Inferior parietal cortex (tissue), 1 donor: ENCODE data around the gene ZCCHC3.

ENCODE experiments used
- DNase-seq: peaks from one replicate; pipeline ENCODE4 v3.0.0-alpha.2; 2016; ENCODE audit errors: extremely low spot score

The ZCCHC3 gene

DNA sequence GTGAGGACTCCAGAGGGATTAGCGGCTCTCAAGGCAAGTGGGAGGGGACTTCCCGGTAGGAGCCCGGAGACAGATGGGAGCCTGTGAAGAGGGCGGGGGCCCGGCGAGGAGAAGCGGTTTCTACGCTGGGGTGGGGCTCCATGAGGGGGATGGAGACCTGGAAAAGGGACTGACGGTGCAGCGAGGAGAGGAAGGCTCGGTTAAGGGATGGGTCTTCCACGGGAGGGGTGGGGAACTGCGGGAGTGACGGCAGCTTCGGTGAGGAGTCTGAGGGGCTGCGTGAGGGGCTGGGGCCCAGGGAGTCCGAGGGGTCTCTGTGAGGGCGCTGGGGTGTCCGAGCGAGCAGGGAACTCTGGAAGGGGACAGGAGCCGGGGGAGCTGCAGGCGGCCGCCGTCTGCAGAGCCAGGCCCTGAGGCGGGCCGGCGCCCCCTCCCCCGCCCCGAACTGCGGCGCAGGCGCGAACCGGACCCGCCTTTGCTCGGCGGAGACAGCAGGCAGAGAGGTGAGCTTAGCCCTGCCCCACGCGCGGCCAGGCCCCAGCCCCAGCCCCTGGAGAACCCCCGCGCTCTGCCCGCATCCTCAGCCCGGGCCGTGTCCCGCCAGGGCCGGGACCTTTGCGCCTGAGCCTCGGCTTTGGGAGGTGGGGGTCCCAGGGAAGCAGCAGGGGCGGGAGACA lies 49.4 kb downstream of the ZCCHC3 start, which contains the start of gene NRSN2:
NRSN2 (plus strand) TSS at position 472 of the 677 bp plus-strand sequence. CDS start 2,533 bp downstream, outside the sequence.
- peak; percentile 48 for DNase-seq

DNA sequence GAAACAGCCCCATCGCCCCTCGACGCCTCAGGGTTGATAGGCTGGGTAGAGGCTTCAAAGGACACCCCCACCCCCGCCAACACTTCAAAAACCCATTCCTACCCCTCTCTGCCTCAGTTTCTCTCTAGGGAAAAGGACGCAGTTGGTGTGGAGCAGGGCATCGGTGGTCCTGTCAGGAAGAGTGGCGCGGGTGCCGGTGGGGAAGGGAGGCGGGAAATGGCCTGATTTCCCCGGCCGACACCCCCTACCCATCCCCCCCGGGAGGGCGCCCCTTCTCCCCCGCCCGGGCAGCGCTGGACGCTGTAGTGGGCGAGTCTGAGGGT lies 49.9 kb downstream of the ZCCHC3 start:
- no peak for DNase-seq

DNA sequence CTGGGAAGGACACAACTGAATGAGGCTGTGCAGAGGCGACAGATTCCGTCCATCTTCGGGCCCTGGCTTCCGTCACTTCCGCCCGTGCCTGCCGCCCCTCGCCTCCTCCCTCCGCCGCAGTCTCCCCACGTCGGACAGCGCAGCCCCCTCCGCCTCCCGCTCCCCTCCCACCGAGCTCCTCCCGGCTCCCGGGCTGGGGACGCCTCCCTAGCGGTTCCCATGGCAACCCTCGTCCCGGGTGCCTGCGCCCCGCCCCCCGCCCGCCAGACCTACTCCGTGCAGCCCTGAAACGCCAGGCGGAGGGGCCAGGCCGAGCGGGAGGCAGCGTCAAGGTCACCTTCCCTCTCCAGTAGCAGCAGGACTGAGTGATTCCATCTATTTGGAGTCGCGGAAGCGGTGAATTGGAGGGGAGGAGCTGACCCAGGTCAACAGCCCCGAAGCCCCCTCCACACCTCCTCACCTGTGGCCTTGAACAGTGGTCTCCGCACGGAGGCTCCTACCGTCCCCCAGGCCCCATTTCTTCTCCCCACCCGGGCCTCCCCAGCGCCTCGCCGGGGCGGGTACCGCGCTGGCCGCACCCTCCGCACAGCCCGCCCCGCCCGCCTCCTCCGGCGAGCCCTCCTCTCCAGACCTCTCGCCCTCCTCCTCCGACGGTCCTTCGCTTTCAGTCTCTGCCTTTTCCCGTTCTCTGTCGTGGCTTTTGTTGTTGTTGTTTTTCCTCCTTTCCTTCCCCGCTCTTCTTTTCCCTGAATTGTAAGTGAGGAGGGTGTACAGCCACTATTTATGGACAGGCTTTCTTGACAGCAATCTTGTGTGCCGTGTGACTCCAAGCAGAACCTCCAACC lies 50.5 kb downstream of the ZCCHC3 start:
- DNase-seq = peak; percentile 87

DNA sequence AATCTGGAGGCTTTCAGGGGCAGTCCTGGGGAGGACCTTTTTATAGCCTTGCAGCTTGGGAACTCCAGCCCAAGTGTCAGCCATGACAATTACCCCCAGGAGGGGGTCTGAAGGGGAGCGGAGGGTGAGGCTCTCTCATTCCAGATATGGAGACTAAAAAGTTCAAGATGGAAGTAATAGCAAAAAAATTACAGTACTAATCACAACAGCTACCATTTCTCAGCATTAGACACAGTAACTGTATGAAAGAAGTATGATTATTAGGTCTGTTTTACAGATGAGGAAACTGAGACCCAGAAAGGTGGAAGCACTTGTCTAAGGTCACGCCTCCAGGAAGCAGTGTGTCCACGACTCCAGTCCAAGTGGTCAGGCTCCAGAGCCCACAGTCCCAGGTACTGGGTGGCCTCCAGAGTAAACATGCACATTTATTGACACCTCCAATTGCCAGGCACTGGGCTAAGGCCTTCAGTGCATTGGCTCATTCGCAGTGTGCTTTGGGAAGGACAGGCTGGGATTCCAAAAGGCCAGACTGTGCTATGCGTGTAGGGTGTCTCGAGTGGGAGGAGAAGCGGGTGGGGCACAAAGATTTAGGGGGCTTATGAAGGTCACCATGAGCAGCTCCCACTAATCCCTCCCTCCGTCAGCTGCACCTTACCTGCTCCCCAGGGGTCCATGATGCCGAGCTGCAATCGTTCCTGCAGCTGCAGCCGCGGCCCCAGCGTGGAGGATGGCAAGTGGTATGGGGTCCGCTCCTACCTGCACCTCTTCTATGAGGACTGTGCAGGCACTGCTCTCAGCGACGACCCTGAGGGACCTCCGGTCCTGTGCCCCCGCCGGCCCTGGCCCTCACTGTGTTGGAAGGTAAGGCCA lies 51.8 kb downstream of the ZCCHC3 start:
- DNase-seq = no peak
